ENCODE measurements around the gene CMTM5.

Gene CMTM5

GRCh38 chr14:23358553-23359166, 18.2 kb upstream of the CMTM5 start:
- no peak for DNase-seq

- DNase-seq = no peak
Observed at GRCh38 chr14:23359167-23359626, 17.6 kb upstream of the CMTM5 start.

DNA sequence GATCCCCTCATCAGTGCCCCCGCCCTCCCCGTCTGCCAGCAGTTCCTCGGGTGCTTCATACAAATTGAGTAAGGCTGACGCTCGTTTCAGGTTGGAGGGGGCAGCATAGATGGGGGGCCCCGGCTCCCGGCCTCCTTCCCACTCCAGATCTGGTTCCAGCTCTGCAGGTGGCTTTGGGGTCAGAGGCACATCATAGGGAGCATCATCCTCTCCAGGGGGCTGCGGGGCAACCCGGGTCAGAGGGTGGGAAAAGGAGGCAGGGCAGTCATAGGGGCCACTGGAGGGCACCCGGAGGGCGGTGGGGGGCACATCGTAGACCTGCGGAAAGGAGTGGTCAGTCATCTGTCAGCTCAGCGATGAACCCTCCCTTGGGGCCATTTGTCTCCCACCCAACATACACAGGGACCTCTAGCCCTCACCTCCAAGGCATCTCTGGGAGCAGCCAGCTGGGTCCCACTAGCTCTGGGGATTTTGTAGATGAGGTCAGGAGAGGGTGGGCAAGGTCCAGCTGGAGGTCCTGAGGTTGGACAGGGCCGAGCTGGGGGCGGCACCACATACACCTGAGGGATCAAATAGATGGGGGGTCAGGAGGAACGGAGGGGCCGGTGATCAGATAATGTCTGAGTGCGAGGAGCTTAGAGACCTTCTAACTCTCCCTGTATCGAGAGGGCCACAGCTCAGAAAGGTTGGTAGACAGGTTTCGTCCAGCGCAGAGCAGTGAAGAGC, 17.0 kb upstream of the CMTM5 start:
- DNase-seq = no peak

DNA sequence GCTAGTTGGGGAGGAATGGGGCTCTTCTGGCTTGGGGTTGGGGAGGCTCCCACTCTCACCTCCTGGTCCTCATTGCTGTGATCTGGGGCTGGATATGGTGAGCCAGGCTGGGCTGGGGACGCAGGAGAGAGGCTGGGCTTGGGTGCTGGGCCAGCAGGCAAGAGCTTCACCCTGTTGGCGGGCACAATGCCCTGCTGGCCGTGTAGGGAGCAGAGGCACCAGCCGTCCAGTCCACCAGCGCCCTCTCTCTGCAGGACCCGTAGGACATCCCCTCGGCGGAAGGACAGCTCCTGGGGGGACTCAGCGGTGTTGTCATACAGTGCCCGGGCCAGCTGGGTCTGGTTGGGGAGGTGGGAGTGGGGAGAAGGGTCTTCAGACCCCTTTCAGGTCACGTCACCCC, 16.4 kb upstream of the CMTM5 start:
- DNase-seq = no peak

GRCh38 chr14:23361320-23361719, 15.5 kb upstream of the CMTM5 start:
- no peak for DNase-seq

DNA sequence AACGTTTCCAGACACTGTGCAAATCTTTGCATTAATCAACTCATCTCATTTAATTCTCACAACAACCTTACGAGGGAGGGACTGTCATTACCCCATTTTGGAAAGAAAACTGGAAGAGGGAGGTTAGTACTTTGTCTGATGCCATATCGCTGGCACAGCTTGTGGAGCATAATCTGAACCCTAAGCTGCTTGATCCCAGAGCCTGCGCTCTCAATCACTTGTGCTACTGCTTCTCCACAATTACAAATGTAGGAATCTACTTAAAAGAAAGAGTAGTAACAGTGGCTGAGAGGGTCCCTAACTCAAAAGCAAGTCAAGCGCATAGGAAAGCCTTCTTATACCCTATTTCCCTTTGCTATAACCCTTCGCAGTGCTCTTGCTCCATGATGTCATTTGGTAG, 15.1 kb upstream of the CMTM5 start:
- DNase-seq = no peak

GRCh38 chr14:23362200-23362599, 14.6 kb upstream of the CMTM5 start:
- no peak for DNase-seq

GRCh38 chr14:23364164-23365035, 12.4 kb upstream of the CMTM5 start:
- DNase-seq = no peak

- no peak for DNase-seq
Observed at GRCh38 chr14:23365036-23365731, 11.7 kb upstream of the CMTM5 start, which contains the start of gene EFS. EFS (minus strand) TSS chr14:23365172; CDS start chr14:23365025, 147 bp downstream.

GRCh38 chr14:23365732-23366425, 11.0 kb upstream of the CMTM5 start:
- no peak for DNase-seq

DNA sequence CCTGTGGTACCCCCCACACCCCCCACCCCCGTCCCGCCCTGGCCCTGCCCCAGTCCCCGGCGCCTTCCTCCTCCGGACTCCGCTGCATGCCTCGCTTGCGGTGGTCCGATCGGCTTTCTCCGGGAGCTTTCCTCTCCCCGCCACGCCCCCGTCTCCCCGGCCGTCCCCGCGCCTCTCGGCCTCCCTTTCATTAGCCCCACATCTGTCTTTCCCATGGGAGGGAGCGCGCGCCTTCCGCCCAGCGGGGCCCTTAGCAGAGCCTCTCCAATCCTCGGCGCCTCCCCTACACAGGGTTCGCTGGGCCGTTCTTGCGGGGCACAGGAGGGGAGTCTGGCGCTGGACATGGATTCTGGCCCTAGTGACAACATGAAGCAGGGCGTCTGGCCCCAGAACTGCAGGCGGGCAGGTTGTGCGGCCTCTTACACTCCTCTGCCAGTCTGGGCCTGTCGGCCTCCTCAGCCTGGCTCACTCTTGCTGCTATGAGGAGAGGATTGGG, 10.4 kb upstream of the CMTM5 start:
- DNase-seq = no peak

GRCh38 chr14:23370221-23370620, 6.6 kb upstream of the CMTM5 start:
- DNase-seq = no peak

- DNase-seq = no peak
Observed at GRCh38 chr14:23371865-23372264, 5.0 kb upstream of the CMTM5 start.

GRCh38 chr14:23372509-23372908, 4.3 kb upstream of the CMTM5 start, which contains the start of gene IL25:
IL25 (plus strand) TSS chr14:23372809.
- DNase-seq = no peak

DNA sequence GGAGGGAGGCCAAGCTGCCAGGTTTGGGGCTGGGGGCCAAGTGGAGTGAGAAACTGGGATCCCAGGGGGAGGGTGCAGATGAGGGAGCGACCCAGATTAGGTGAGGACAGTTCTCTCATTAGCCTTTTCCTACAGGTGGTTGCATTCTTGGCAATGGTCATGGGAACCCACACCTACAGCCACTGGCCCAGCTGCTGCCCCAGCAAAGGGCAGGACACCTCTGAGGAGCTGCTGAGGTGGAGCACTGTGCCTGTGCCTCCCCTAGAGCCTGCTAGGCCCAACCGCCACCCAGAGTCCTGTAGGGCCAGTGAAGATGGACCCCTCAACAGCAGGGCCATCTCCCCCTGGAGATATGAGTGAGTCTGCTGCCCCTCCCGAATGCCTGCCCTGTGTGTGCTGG, 3.8 kb upstream of the CMTM5 start:
- no peak for DNase-seq

GRCh38 chr14:23375527-23376251, 1.2 kb upstream of the CMTM5 start:
- no peak for DNase-seq

- no peak for DNase-seq
Observed at GRCh38 chr14:23377198-23377550, 328 bp downstream of the CMTM5 start.

DNA sequence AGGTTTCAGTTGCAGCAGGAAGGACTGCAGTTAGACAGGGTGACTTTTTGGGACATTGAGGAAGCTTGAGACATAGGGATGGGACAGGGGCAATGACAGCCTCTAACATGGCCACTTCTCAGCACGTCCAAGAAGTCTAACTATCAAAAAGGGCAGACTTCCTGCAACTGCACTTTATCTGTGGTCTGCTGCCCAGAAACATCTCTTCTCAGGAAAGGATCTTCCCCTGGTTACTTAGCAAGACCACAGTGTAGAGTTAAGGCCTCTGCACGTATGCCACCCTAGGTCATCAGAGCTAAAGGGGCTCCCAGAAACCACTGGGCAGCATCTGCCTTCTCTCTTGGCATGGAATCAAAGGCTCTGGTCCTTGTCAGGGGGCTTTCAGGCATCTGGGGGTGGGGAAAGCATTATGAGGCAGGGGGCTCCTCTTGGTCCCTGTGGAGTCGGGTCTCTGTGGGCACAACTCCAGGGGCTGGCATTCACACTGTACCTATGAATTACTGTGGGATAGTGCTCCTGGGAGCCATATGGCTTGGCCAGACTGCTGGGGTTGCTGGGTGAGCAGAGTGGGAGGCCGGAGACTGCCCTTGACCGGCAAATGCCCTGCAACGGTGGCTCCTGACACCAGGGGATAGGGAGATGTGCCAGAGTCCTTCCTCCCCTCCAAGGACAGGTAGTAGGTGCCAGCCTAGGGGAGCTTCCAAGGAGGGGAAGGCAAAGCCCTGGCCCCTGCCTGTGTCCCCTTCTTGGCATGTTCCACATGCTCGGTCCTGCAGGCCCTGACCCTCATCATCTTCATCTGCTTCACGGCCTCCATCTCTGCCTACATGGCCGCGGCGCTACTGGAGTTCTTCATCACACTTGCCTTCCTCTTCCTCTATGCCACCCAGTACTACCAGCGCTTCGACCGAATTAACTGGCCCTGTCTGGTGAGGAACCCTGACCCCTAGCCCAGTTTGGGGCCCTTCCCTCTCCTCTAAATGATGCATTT, 1.0 kb downstream of the CMTM5 start:
- DNase-seq = no peak

DNA sequence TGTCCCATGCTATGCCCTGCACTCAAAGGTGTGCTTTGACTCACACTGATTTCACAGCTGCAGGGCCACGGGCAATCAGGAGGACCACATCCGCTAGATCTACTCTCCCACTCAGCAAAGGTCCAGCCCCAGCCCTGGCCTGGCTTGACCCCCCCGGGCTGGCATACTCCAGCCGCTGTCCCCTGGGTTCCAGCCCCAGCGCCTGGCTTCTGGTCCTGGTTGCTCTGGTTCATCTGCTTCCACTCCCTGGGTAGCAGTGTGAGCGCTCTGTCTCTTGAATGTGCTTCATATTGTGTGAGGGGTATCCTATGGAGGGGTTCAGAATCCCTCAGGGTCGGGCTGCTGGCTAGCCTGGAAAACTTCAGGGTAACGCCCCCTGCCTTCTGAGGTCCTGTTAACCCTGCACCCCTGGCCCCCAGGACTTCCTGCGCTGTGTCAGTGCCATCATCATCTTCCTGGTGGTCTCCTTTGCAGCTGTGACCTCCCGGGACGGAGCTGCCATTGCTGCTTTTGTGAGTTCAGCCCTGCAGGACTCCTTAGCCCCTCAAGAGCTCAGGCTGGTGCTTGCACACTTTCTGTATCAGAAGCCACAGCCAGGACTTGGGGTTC, 1.9 kb downstream of the CMTM5 start:
- DNase-seq = no peak

Data from CD4-positive, alpha-beta T cell treated with Interleukin-6 for 4 hours (primary cell).